ENCODE results near the gene VANGL1.

Gene VANGL1

DNA sequence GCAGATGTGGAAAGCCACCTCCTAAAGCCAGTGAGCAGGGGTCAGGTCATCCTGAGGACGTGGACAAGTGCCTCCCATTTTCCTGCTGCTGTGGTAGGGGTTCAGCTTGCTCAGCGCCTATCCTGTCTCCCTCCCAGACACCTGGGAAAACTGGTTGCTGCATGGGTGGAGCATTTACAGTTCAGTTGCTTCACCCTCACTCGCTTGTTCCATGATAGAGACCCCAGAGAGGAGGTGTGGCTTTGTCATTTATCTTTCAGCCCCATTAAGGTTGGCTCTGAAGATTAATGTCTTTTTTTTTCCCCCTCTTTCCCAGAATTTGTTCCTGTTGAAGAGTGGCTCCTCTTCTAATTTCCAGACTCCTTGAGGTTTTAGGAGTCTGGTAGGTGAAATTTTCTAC lies 9.2 kb downstream of the VANGL1 start:
- no peak for DNase-seq
- Mint-ChIP-seq H3K36me3 (no peaks in the 10 kb centered on the region), H3K27me3 (peaks cover 9 to 10% of the 10 kb centered on the region in 2 donors), H3K4me1 (peaks cover 8 to 12% of the 10 kb centered on the region in 2 donors), H3K27ac (no peak overlapping the region), H3K9me3 (no peaks in the 10 kb centered on the region), H3K4me3 (no peak overlapping the region)
- no peak for ATAC-seq (replicated peaks)

DNA sequence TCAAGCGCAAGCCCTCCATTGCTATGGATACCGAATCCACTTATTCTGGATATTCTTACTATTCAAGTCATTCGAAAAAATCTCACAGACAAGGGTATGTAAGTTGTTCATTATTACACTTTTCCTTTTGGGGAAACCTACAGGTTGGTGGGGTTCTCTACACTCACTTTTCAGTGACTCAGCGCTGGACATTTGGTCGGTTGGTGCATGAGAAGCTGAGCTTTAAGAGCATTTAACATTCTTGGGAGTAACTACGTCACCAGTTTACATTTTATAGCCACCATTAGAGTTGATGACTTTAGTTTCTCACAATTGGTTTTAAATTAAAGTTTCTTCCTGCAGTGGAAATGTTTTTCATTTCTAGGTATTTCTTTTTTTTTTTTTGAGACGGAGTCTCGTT lies 9.6 kb downstream of the VANGL1 start:
- Mint-ChIP-seq H3K4me1 (peaks cover 8 to 12% of the 10 kb centered on the region in 2 donors), H3K36me3 (no peaks in the 10 kb centered on the region), H3K27ac (no peak overlapping the region), H3K27me3 (peaks cover 9 to 10% of the 10 kb centered on the region in 2 donors), H3K9me3 (no peaks in the 10 kb centered on the region), H3K4me3 (no peak overlapping the region)
- DNase-seq (no peak), ATAC-seq (replicated peaks) (no peak)

DNA sequence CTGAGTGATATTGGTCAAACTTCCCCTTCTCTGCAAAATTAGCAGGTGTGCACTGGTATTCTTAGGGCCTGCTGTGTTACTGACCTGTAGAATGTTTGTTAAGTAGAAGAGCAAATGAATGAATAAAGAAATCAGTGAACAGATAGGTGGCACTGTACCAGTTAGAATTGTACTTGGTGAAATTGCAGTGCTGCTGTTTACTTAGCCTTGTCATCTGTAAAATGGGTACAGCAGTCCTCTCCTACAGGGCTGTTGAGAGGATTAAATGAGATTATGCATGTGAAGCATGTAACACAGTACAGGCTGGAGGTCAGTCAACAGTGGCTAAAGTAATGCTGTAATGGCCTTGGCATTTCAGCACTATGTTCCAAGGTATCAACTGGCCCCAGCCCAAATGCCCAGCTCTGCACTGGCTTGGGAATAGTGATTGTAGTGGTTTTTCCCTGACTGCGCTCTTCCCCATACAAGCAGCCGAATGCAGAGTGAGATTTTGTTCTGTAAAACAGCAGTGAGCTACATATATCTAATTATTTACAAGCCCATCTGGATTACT lies 10.5 kb downstream of the VANGL1 start:
- Mint-ChIP-seq H3K4me1 (peaks cover 8 to 12% of the 10 kb centered on the region in 2 donors), H3K4me3 (no peak overlapping the region), H3K36me3 (no peaks in the 10 kb centered on the region), H3K9me3 (no peaks in the 10 kb centered on the region), H3K27me3 (peaks cover 9 to 10% of the 10 kb centered on the region in 2 donors), H3K27ac (no peak overlapping the region)
- DNase-seq (no peak), ATAC-seq (replicated peaks) (no peak)

DNA sequence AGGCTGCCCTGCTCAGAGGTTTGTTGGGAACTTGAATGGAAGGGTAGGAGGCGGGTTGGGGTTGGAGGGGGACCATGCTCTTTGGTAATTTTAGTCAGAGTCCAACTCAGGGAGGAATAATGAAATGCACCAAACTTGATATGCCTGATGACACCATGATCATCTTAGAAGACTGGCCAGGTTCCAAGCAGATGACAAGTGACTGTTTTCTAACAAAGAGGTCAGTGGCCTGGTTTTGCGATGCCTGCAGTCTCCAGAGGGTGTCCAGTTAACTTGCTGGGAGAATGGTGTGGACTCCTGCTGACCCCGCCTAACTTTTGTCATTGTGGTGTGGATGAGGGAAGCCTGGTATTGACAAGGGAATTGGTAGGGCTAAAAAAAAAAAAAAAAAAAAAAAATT lies 12.4 kb downstream of the VANGL1 start:
- DNase-seq: no peak
- Mint-ChIP-seq H3K4me3 (no peak overlapping the region), H3K27me3 (peaks cover 9 to 10% of the 10 kb centered on the region in 2 donors), H3K9me3 (no peaks in the 10 kb centered on the region), H3K27ac (no peak overlapping the region), H3K4me1 (peaks cover 8 to 12% of the 10 kb centered on the region in 2 donors), H3K36me3 (no peaks in the 10 kb centered on the region)
- no peak for ATAC-seq (replicated peaks)

DNA sequence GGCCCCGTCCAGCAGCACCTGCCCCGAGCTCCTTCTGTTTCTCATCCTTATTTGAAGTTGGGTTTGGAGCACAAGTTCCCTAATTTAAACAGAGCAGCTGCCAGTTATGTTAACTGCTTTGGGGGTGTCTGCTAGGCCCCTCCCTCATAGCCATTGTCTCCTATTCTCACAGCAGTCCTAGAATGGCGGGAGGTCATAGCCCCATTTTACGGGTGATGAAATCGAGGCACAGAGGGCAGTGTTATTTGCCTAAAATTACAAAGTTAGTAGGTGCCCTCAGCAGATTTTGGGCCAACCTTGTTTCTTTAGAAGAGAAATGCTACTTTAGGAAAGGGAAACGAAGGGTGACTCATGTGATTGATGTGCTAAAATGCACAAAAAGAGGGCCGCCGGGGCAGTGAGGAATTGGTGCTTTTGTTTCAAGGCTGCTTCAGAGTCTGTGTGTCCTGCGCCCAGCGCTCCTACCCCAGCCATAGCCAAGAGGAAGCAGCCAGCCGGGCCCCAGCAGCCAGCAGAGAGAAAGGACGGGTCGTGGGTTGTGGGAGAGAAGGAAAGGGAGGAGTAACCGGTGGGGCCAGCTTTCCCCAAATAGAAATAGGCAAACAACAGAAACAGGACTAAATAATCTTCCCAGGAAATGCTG lies 13.0 kb downstream of the VANGL1 start:
- H3K4me1 Mint-ChIP-seq: peaks cover 8 to 12% of the 10 kb centered on the region in 2 donors
- no peak overlapping the region for H3K4me3 Mint-ChIP-seq
- H3K27ac Mint-ChIP-seq: no peak overlapping the region
- no peak for ATAC-seq (replicated peaks)
- peaks cover 9 to 10% of the 10 kb centered on the region in 2 donors for H3K27me3 Mint-ChIP-seq
- no peaks in the 10 kb centered on the region for H3K36me3 Mint-ChIP-seq
- no peak for DNase-seq
- H3K9me3 Mint-ChIP-seq: no peaks in the 10 kb centered on the region

DNA sequence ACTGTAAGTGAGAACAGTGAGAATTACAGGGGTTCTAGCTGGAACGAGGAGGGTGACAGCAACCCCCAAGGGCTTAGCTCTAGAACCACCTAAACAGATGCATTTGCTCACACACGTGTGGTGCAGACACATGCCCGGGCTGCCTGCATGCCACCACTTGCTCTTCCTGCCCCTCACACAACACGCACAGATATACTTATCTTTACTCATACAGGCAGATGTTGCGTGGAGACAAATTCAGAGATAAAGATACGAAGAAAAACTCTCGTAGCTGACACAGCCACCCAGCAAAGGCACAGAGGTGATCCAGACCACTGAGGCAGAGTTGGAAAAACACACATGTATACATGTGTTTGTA lies 13.5 kb downstream of the VANGL1 start:
- Mint-ChIP-seq H3K27ac (no peak overlapping the region), H3K4me3 (no peak overlapping the region)
- ATAC-seq (replicated peaks): no peak

DNA sequence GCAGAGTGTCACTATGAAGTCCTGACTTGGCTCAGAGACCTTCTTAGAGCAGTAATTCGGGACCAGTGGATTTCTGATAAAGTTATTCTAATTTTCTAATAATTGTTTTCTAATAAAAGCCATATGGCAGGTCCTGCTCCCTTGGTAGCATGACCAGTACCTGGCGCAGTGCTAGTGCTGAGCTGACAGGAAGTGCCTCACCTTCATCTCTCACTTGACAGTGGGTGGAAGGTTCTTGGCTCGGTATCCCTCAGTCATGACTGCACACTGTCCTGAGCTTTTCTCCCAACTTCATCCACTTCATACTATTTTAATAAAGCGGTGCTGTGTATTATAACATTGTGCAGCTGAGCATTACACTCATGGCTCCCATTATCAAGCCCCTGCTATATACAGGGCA lies 14.1 kb downstream of the VANGL1 start:
- DNase-seq (no peak), ATAC-seq (replicated peaks) (no peak)
- Mint-ChIP-seq H3K36me3 (no peaks in the 10 kb centered on the region), H3K9me3 (no peaks in the 10 kb centered on the region), H3K4me1 (peaks cover 8 to 12% of the 10 kb centered on the region in 2 donors), H3K27ac (no peak overlapping the region), H3K27me3 (peaks cover 9 to 10% of the 10 kb centered on the region in 2 donors), H3K4me3 (no peak overlapping the region)

More for the DNA sequence above, 13.5 kb downstream of the VANGL1 start:
- Mint-ChIP-seq H3K27me3 (peaks cover 9 to 10% of the 10 kb centered on the region in 2 donors), H3K9me3 (no peaks in the 10 kb centered on the region), H3K36me3 (no peaks in the 10 kb centered on the region), H3K4me1 (peaks cover 8 to 12% of the 10 kb centered on the region in 2 donors)
- DNase-seq: no peak

DNA sequence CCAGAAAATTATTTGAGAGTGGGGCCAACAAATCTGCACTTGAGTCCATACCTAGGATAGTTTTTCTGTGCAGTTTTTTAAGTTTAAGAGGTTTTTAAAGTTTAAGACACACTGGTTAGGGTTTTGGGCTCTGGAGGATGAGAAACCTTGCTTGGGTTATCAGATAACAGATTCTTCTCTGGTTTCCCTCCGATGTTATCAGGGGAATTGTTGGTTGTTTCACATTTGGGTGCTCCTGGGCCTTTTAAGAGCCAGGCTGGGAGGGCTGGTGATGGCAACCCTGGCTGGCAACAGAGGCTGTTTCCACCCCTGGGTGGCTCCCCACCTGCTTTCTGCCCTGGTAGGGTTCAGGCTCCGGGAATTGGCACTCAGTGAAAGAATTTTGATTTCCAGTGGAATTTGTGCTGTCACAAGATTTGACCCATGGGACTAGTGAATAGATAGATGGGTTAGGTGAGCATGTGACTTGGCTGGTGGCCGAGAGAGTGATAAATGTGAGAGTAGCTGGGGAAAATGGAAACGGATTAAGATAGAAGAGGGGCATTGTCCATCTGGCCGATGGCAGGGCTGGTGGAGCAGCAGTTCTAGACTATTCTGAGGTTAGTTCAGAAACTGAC lies 14.8 kb downstream of the VANGL1 start:
- Mint-ChIP-seq H3K27me3 (peaks cover 9 to 10% of the 10 kb centered on the region in 2 donors), H3K27ac (no peak overlapping the region), H3K36me3 (no peaks in the 10 kb centered on the region), H3K4me3 (no peak overlapping the region), H3K9me3 (no peaks in the 10 kb centered on the region), H3K4me1 (peaks cover 8 to 12% of the 10 kb centered on the region in 2 donors)
- no peak for DNase-seq
- no peak for ATAC-seq (replicated peaks)

DNA sequence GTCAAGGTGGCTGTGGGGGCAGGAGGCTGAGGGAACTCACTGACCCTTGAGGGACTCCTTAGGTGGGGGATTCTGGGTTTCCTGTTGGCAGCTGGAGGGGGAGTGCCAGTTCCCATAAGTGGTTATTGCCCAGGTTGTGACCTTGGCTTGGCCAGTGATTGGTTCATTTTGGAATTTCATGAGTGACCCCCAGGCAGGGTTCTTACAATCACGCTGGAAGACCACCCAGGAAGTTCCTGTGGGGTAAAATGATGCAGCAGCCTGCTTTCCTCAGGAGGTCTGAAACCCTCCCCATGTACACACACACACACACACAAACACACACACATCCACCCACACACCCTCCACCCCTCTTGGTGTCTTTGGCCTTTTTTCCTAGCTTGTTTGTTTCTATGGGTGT lies 16.9 kb downstream of the VANGL1 start:
- Mint-ChIP-seq H3K9me3 (no peaks in the 10 kb centered on the region), H3K36me3 (no peaks in the 10 kb centered on the region), H3K27me3 (peaks cover 9 to 10% of the 10 kb centered on the region in 2 donors), H3K4me3 (no peak overlapping the region), H3K4me1 (peaks cover 8 to 12% of the 10 kb centered on the region in 2 donors), H3K27ac (no peak overlapping the region)
- ATAC-seq (replicated peaks) (no peak), DNase-seq (no peak)

DNA sequence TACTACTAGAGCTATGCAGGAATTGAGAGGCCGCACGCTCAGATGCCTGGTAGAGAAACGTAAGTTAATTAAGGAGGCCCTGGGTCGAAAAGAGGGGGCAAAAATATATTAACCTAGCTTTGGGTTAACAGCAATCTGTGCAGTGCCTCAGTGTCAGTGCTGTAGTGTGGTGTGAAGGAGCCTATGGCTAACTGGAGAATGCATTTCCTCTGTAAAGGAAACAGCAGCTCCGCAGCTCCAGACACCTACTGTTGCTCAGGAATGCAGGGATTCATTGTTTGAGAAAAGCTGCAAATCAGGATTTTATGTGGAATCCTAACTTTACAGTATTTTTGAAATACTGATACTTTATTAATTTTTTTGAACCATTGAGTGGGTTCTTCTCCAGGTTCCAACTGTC lies 18.4 kb downstream of the VANGL1 start:
- Mint-ChIP-seq H3K4me1 (peaks cover 3 to 4% of the 10 kb centered on the region in 2 donors), H3K27me3 (peaks cover 5% of the 10 kb centered on the region in 2 donors), H3K9me3 (no peaks in the 10 kb centered on the region), H3K36me3 (no peaks in the 10 kb centered on the region), H3K27ac (no peak overlapping the region), H3K4me3 (no peak overlapping the region)
- DNase-seq: no peak
- no peak for ATAC-seq (replicated peaks)

DNA sequence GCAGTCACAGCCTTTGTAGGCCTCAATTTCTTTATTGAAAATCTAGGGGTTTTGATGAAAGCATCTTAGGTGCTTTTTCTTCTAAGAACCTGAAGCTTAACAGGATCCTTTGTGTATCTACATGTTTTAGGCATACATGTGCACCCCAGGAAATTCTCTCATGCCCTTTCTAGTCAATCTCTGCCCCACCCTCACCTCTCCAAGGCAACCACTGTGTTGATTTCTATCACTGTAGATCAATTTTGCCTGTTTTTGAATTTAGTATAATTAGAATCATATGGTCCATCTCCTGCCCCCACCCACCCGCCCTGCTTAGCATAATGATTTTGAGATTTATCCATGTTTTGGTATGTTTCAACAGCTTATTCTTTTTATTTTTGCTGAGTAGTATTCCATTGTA lies 19.4 kb downstream of the VANGL1 start:
- H3K4me3 Mint-ChIP-seq: no peak overlapping the region
- H3K9me3 Mint-ChIP-seq: no peaks in the 10 kb centered on the region
- DNase-seq (no peak), ATAC-seq (replicated peaks) (no peak)
- no peaks in the 10 kb centered on the region for H3K36me3 Mint-ChIP-seq
- H3K4me1 Mint-ChIP-seq: no peaks in the 10 kb centered on the region
- H3K27me3 Mint-ChIP-seq: no peaks in the 10 kb centered on the region
- H3K27ac Mint-ChIP-seq: no peak overlapping the region

DNA sequence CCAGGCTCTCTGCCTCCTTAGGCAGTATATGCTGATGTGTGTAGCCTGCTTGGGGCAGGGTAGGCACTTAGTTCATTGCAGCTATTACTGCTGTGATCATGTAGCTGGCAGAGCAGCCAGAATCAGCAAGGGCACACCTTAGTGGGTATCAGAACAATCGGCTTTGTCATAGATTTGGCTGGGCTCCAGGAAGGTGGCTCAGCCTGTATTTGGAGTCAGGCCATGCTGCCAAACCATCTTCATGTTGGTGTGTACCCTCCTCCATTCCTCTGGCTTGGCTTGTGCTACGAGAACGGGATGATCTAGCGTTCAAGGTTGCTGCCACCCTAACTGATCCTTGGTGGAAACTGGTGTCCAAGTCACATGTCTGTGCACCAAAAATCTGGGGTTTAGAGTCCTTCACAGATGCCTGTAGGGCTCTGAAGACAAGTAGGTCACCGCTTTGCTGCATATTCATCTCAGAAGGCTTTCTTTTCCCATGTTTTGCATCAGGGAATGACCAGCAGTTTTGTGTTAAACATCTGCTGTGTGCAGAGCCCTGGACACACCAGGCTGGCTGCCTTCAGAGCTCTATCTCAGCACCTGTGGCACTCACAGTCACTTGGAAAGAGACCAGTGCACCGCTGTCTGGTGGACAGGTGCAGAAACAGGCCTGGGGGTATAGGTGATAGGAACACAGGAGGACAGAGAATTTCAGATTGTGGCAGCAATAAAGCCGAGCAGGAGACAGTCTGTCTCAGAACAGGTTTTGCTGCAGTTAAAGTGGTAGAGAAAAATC lies 23.7 kb downstream of the VANGL1 start:
- no peaks in the 10 kb centered on the region for H3K36me3 Mint-ChIP-seq
- H3K27me3 Mint-ChIP-seq: no peaks in the 10 kb centered on the region
- DNase-seq (no peak), ATAC-seq (replicated peaks) (no peak)
- no peaks in the 10 kb centered on the region for H3K4me1 Mint-ChIP-seq
- no peak overlapping the region for H3K4me3 Mint-ChIP-seq
- H3K9me3 Mint-ChIP-seq: peaks cover 0 to 1% of the 10 kb centered on the region in 2 donors
- no peak overlapping the region for H3K27ac Mint-ChIP-seq

DNA sequence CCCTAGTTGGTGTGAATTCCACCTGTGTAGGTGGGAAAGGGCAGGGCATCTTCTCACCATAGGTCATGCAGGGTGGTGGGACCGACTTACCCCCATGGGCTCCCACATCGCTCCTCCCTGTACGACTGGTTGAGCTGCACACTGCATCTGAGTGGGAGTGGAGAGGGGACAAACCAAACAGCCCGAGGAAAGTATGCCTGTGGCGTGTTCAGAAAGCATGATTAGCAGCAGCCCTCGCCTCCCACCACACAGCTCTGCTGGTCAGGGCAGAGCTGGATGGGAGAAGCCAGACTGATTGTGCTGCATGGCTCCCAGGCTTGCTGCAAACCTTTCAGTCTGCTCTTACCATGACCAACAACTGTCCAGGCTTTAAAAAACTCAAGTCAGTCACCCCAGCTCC lies 24.4 kb downstream of the VANGL1 start:
- ATAC-seq (replicated peaks): no peak
- Mint-ChIP-seq H3K9me3 (peaks cover 0 to 1% of the 10 kb centered on the region in 2 donors), H3K27ac (no peak overlapping the region), H3K36me3 (no peaks in the 10 kb centered on the region), H3K4me1 (no peaks in the 10 kb centered on the region), H3K27me3 (no peaks in the 10 kb centered on the region), H3K4me3 (no peak overlapping the region)
- DNase-seq: no peak

DNA sequence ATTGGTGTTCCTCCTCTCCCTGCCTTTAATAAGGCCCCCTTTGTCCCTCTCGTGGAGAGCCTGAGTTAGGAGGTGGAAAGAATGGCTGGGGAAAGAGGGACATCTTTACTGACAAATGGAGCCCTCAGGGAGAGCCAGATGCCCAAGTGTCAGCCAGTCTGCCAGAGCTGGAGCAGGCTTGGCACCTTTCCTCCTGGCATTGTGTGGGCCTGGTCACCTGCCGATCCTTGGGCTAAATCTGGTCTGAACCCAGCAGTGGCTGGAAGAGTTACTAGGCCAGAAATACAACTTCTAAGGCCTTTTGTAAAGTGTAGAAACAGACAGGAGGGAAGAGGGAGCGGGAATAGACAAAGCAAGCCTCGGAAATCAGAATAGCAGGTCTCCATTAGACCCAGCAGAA lies 24.9 kb downstream of the VANGL1 start:
- no peaks in the 10 kb centered on the region for H3K27me3 Mint-ChIP-seq
- H3K27ac Mint-ChIP-seq: no peak overlapping the region
- H3K4me3 Mint-ChIP-seq: no peak overlapping the region
- DNase-seq (no peak), ATAC-seq (replicated peaks) (no peak)
- no peaks in the 10 kb centered on the region for H3K4me1 Mint-ChIP-seq
- peaks cover 0 to 1% of the 10 kb centered on the region in 2 donors for H3K9me3 Mint-ChIP-seq
- no peaks in the 10 kb centered on the region for H3K36me3 Mint-ChIP-seq

Measured in stimulated activated naive B cell treated with anti-CD40 and anti-IgM and Interleukin-4, amounts not matched to agents 10 μg/mL and 1 μg/mL and 100 μg/mL, for 72 hours (primary cell).